Progenitor cell of endocrine pancreas (in vitro differentiated cells): ENCODE measurements around the gene MOCS2. TPM values are rescaled to one million over a fixed set of nuclear protein-coding genes. Genes with fewer than 3 reads are reported as not detected.
A peak's percentile ranks its signal among the peaks of the same experiment; 100 is the strongest.

Experiments used
- DNase-seq: peaks from one replicate; pipeline ENCODE4 v3.0.0; 2021; ENCODE audit warnings: low spot score; ENCODE audit not compliant: unreplicated experiment
- H3K27ac Mint-ChIP-seq: 2 replicates; pipeline ENCODE4 v1.8.0; 2021; ENCODE audit warnings: mild to moderate bottlenecking, moderate library complexity, mixed read lengths
- H3K27me3 Mint-ChIP-seq: 2 replicates; pipeline ENCODE4 v1.8.0; 2021; ENCODE audit warnings: mixed read lengths
- H3K36me3 Mint-ChIP-seq: 2 replicates; pipeline ENCODE4 v1.8.0; 2022; ENCODE audit warnings: mixed read lengths; ENCODE audit not compliant: insufficient read depth
- H3K4me1 Mint-ChIP-seq: 2 replicates; pipeline ENCODE4 v1.8.0; 2021; ENCODE audit warnings: low read depth, mixed read lengths
- H3K4me3 Mint-ChIP-seq: 2 replicates; pipeline ENCODE4 v1.8.0; 2021; ENCODE audit warnings: low read depth, mild to moderate bottlenecking, moderate library complexity, mixed read lengths
- H3K9me3 Mint-ChIP-seq: 2 replicates; pipeline ENCODE4 v1.8.0; 2021; ENCODE audit warnings: low read depth, mixed read lengths
- CTCF ChIP-seq: fragments of 200-600 bp; sonication (generic); IDR thresholded peaks from one replicate; pipeline ENCODE4 v1.5.0; 2021; ENCODE audit warnings: antibody characterized with exemption, mild to moderate bottlenecking; ENCODE audit not compliant: unreplicated experiment
- total RNA-seq: library from RNA; stranded (reverse); gene quantifications from 2 replicates; pipeline ENCODE4 v1.2.1, GENCODE V29; 2021

MOCS2 gene
- total RNA-seq, 1 donor from 2014 or later: 26.2 TPM

DNA sequence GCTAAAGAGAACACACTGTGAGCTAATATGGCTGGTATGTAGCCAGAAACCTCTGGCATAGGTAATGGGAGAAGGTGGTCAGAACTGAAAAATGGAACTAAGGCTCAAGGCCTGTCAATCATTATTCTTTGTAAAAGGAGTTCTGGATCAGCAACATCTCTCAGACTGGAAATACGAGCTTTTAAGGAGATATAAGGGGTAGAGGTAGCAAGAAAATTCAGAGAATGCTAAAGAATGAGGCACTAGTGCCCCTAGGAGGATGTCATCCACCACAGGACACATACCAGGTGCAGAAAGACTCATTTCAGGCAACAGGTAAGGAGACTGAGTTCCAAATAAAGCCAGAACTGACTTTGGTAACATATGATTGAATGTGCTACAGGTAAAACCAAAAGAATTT, 18.9 kb upstream of the MOCS2 start:
- DNase-seq: no peak
- TF ChIP-seq CTCF: no peak

DNA sequence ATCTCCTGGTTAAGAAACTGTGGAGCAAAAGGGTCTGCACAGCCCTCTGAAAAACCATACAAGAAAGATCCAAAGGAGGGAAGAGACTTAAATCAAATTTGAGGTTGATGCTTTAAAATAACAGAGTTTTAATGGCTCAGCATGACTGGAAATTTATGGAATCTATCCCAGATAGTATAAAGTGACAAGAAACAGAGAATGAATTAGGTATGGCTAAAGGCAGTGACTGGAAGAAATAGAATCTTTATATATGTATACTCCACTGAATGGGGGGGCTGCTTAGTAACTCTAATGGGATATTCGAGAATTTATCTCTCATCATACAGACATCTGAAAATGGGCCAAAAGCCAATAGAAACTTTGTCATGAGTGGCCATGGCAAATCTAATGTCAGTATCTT, 17.6 kb upstream of the MOCS2 start:
- H3K9me3 Mint-ChIP-seq: no peaks in the 10 kb centered on the region
- DNase-seq: no peak
- H3K27me3 Mint-ChIP-seq: no peaks in the 10 kb centered on the region
- no peaks in the 10 kb centered on the region for H3K36me3 Mint-ChIP-seq
- TF ChIP-seq CTCF: no peak
- no peaks in the 10 kb centered on the region for H3K4me1 Mint-ChIP-seq
- H3K4me3 Mint-ChIP-seq: no peak overlapping the region
- H3K27ac Mint-ChIP-seq: no peak overlapping the region

More for the DNA sequence above, 18.9 kb upstream of the MOCS2 start:
- H3K9me3 Mint-ChIP-seq: no peaks in the 10 kb centered on the region
- H3K4me3 Mint-ChIP-seq: no peak overlapping the region
- no peak overlapping the region for H3K27ac Mint-ChIP-seq
- H3K4me1 Mint-ChIP-seq: no peaks in the 10 kb centered on the region
- H3K27me3 Mint-ChIP-seq: no peaks in the 10 kb centered on the region
- no peaks in the 10 kb centered on the region for H3K36me3 Mint-ChIP-seq

DNA sequence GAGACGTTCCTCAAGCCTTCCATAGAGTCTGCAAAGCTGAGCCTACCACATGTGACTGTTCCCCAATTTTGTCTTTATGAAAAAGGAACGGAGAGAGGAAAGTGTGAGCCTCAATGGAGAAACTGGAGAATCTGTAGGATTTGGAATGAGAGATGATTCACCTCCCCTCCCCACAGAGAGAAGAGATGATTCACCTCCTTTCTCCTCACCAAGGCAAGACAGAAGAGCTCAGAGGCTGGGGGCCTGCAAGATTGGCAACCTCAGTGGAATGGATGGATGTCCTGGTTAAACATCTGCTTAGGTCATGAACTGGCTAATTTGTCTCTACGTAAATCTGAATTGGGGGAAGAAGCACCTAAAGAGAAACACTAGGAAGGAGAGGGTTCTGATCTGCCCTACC, 17.0 kb upstream of the MOCS2 start:
- DNase-seq: no peak
- no peak for TF ChIP-seq CTCF

DNA sequence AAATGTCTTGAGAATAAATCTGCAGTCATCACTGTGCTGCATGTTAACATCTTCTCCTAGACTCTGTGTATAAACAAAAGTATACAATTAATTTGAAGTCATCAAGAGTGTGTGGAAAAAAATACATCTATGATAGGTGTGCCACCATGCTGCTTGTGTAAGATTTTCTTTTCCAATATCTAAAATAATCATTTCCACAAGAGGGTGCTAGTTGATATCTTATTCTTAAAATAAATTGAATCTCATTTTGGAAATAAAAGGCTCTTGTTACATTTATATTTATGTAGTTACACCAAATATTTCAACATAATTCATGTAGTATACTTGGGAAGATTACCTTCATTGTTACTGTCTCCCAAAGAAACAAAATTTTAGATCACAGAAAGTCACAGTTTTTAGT, 14.1 kb upstream of the MOCS2 start:
- no peak overlapping the region for H3K27ac Mint-ChIP-seq

More for the DNA sequence above, 17.0 kb upstream of the MOCS2 start:
- H3K4me1 Mint-ChIP-seq: no peaks in the 10 kb centered on the region
- no peaks in the 10 kb centered on the region for H3K36me3 Mint-ChIP-seq
- no peaks in the 10 kb centered on the region for H3K9me3 Mint-ChIP-seq
- no peak overlapping the region for H3K4me3 Mint-ChIP-seq
- H3K27ac Mint-ChIP-seq: no peak overlapping the region
- H3K27me3 Mint-ChIP-seq: no peaks in the 10 kb centered on the region

DNA sequence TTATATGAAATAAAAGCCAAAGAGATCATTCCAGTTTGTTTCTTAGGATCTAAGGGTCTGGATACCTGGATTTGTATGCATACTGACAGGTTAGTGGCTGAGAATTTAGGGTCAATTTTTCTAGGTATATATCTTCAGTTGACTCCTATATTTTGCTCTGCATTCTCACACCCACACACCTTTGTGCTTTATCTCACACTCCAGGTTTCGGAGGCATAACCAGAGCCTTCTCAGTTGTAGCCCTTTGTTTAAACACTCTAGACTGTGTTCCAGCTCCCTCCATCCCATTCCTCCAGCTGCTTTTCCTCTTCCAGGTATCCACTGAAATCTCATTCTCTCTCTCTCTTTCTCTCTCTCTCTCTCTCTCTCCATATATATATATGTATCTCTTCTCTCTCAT, 10.6 kb upstream of the MOCS2 start:
- Mint-ChIP-seq H3K4me1 (peaks cover 23% of the 10 kb centered on the region), H3K4me3 (no peak overlapping the region), H3K36me3 (no peaks in the 10 kb centered on the region), H3K27me3 (no peaks in the 10 kb centered on the region), H3K9me3 (no peaks in the 10 kb centered on the region), H3K27ac (no peak overlapping the region)
- no peak for DNase-seq
- no peak for TF ChIP-seq CTCF

More for the DNA sequence above, 14.1 kb upstream of the MOCS2 start:
- H3K36me3 Mint-ChIP-seq: no peaks in the 10 kb centered on the region
- H3K9me3 Mint-ChIP-seq: no peaks in the 10 kb centered on the region
- no peak overlapping the region for H3K4me3 Mint-ChIP-seq
- DNase-seq: no peak
- peak; percentile 26 for TF ChIP-seq CTCF
- H3K27me3 Mint-ChIP-seq: no peaks in the 10 kb centered on the region
- peaks cover 9% of the 10 kb centered on the region for H3K4me1 Mint-ChIP-seq
